Measurements from ENCODE around the gene CACNA1C.

The CACNA1C gene

DNA sequence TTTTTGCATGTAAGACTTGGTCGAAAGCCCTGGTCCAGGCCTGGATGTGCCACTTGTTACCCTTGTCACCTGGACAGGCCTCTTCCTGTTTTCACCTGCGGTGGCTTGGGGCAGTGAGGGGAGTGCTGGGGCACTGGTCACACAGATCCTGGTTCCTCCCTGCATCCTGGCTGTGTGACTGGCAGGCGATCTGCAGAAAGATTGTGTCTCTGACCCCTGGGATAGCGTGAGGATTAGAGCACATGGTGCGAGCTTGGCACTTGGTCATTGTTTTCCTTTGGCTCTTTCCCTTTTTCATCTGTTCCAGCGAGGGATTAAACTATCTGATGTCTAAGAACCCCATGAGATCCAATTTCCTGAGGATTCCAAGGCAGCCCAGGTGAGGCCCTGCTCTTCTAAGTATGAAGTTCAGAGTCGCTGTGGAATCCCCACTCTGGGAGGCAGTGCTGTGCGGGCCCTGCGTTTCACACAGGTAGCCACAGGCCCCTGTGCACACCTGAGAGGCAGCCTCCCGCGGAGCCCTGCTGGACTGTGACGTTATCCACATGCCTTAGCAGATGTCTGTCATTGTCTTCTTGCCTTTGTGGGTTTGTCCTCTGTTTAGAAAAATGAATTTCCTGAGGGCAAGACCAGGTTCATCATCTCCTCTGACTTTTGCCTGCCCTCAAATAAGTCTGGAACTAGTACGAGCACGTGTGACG, 288.4 kb downstream of the CACNA1C start:
- Histone ChIP-seq H3K27me3 (ENCODE audit: insufficient read depth, low read depth, severe bottlenecking) (no peaks in the 10 kb centered on the region), H3K9me3 (ENCODE audit: severe bottlenecking) (no peaks in the 10 kb centered on the region), H3K27ac (no peak overlapping the region), H3K36me3 (no peaks in the 10 kb centered on the region), H3K4me3 (ENCODE audit: low read depth, low read length) (no peak overlapping the region)
- TF ChIP-seq, protein P1, sequence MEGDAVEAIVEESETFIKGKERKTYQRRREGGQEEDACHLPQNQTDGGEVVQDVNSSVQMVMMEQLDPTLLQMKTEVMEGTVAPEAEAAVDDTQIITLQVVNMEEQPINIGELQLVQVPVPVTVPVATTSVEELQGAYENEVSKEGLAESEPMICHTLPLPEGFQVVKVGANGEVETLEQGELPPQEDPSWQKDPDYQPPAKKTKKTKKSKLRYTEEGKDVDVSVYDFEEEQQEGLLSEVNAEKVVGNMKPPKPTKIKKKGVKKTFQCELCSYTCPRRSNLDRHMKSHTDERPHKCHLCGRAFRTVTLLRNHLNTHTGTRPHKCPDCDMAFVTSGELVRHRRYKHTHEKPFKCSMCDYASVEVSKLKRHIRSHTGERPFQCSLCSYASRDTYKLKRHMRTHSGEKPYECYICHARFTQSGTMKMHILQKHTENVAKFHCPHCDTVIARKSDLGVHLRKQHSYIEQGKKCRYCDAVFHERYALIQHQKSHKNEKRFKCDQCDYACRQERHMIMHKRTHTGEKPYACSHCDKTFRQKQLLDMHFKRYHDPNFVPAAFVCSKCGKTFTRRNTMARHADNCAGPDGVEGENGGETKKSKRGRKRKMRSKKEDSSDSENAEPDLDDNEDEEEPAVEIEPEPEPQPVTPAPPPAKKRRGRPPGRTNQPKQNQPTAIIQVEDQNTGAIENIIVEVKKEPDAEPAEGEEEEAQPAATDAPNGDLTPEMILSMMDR (IDR thresholded peaks at IDR 0.05; ENCODE audit: low read depth, low read length): no peak
- no peak for DNase-seq

GRCh38 chr12:2341871-2342270, 289.1 kb downstream of the CACNA1C start:
- Histone ChIP-seq H3K27me3 (ENCODE audit: insufficient read depth, low read depth, severe bottlenecking) (no peaks in the 10 kb centered on the region), H3K36me3 (no peaks in the 10 kb centered on the region), H3K9me3 (ENCODE audit: severe bottlenecking) (no peaks in the 10 kb centered on the region), H3K27ac (no peak overlapping the region), H3K4me3 (ENCODE audit: low read depth, low read length) (no peak overlapping the region)
- DNase-seq: no peak
- TF ChIP-seq, protein P1 (IDR thresholded peaks at IDR 0.05; ENCODE audit: low read depth, low read length): no peak

DNA sequence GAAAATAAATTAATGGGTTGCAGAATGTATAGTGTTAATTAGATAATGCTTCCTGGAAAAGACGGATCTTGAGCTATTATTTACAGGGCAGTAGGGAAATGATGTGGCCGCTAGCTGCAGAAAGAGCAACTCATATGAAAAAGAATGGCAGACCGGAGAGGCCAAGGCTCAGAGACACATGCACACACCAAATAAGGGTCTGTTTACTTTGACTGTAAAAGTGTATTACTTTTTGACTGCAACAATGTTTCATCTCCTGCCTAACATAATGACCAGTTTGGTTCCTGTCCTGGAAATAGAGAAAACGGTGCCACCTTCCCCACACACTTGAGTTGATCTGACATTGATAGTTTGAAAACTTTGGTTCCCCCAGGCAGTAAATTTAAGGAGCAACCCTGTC, 290.9 kb downstream of the CACNA1C start:
- Histone ChIP-seq H3K36me3 (no peaks in the 10 kb centered on the region), H3K9me3 (ENCODE audit: severe bottlenecking) (no peaks in the 10 kb centered on the region), H3K27ac (no peak overlapping the region), H3K4me3 (ENCODE audit: low read depth, low read length) (no peak overlapping the region), H3K27me3 (ENCODE audit: insufficient read depth, low read depth, severe bottlenecking) (no peaks in the 10 kb centered on the region)
- TF ChIP-seq, protein P1 (IDR thresholded peaks at IDR 0.05; ENCODE audit: low read depth, low read length): no peak
- DNase-seq: no peak

DNA sequence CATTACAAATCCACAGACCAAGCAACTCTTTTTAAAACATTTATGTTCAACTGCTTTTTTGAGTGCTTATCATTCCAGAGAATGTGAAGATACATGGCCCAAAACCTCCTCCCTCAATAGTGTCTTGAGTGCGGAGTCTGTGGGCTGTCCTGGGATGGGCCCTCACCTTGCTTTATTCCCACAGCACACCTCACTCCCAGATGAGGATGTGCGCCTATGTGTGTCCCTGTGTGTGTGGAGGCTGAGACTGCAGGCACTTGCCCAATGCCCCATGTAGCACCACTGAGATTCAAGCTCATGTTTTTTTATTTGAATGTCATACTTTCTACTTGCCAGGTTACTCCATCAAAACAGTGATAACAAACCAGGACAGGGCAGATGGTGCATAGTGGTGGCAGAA, 291.7 kb downstream of the CACNA1C start:
- no peaks in the 10 kb centered on the region for H3K36me3 ChIP-seq
- no peaks in the 10 kb centered on the region for H3K27me3 ChIP-seq (ENCODE audit: insufficient read depth, low read depth, severe bottlenecking)
- H3K4me3 ChIP-seq (ENCODE audit: low read depth, low read length): no peak overlapping the region
- no peaks in the 10 kb centered on the region for H3K9me3 ChIP-seq (ENCODE audit: severe bottlenecking)
- no peak for DNase-seq
- TF ChIP-seq, protein P1 (IDR thresholded peaks at IDR 0.05; ENCODE audit: low read depth, low read length): no peak
- H3K27ac ChIP-seq: no peak overlapping the region

GRCh38 chr12:2344885-2345284, 292.1 kb downstream of the CACNA1C start:
- H3K27ac ChIP-seq: no peak overlapping the region

More at GRCh38 chr12:2344885-2345284, 292.1 kb downstream of the CACNA1C start:
- no peaks in the 10 kb centered on the region for H3K9me3 ChIP-seq (ENCODE audit: severe bottlenecking)
- no peak overlapping the region for H3K4me3 ChIP-seq (ENCODE audit: low read depth, low read length)
- no peak for DNase-seq
- no peaks in the 10 kb centered on the region for H3K27me3 ChIP-seq (ENCODE audit: insufficient read depth, low read depth, severe bottlenecking)
- H3K36me3 ChIP-seq: no peaks in the 10 kb centered on the region
- TF ChIP-seq, protein P1 (IDR thresholded peaks at IDR 0.05; ENCODE audit: low read depth, low read length): no peak
